ENCODE results near the gene FSIP2.

DNA sequence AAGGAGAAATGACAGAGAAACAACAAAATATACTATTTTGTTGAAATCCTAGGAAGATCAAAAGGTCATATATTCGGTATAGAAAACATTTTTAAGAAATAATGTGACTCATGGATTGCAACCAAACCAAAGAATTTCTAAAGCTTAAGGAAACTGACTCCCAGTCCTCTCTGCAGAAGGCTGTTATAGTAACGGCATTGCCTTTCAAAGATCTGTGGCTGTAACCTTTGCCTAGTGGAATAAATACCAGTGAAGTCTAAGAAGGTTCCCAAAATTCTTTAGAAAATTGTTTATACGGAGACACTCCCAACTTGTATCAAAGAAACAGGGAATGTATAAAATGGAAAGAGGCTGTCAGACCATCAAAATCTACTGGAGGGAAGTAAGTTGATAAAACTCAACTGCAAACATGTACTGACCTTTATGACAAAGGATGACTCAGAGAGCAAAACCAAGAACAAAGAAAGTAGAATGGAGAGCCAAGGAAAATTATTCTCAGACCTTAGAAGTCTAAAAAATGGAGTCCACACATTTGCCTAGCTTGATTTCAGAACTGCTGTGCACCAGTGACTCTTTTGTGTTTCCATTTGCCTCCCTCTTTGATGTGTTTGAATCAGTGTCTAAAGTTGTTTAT lies 48.6 kb upstream of the FSIP2 start:
- TF ChIP-seq, protein P1, sequence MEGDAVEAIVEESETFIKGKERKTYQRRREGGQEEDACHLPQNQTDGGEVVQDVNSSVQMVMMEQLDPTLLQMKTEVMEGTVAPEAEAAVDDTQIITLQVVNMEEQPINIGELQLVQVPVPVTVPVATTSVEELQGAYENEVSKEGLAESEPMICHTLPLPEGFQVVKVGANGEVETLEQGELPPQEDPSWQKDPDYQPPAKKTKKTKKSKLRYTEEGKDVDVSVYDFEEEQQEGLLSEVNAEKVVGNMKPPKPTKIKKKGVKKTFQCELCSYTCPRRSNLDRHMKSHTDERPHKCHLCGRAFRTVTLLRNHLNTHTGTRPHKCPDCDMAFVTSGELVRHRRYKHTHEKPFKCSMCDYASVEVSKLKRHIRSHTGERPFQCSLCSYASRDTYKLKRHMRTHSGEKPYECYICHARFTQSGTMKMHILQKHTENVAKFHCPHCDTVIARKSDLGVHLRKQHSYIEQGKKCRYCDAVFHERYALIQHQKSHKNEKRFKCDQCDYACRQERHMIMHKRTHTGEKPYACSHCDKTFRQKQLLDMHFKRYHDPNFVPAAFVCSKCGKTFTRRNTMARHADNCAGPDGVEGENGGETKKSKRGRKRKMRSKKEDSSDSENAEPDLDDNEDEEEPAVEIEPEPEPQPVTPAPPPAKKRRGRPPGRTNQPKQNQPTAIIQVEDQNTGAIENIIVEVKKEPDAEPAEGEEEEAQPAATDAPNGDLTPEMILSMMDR (IDR thresholded peaks at IDR 0.05): no peak
- TF ChIP-seq POLR2A (IDR thresholded peaks at IDR 0.05): no peak
